GM12874 (cell line): Measurements from ENCODE around the gene ATXN7L2.

Experiments used
- TF ChIP-seq, protein P1 (sequence below): IDR thresholded peaks from 2 replicates; pipeline ENCODE4 v1.5.1; 2011; ENCODE audit warnings: low read depth, mild to moderate bottlenecking, control low read depth, low read length, moderate library complexity; ENCODE audit not compliant: insufficient read depth

Gene ATXN7L2

DNA sequence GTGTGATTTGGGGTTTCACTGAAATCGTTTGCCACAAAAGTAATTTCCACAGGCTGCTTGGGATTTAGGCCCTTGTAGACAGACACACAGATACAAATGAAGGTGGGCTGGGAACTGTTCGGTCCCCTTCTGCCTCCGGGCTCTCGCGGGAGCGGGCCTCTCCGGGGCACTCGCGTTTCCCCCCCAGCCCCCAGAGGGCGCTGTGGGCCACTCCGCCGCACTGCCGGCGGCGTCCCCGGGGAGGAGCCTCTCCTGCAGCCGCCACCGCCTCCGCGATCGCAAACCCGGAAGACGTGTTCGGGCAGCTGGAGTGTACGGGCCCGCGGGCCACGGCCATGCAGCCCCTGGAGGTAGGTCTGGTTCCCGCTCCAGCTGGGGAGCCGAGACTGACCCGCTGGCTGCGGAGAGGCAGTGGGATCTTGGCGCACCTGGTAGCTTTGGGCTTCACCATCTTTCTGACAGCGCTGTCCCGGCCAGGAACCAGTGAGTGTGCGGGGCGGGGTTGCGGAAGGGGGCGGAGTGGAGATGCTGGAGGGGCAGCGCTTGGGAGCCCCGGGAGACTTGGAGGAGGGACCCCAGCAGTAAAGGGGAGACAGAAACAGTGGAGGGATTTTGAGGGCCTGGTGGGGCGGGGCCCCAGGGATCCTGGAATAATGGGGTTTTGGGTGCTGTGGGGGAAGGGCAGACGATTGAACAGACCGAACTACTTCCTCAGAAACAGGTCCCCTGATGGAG is 10.3 kb downstream of the ATXN7L2 start, which contains the start of gene CYB561D1:
Gene CYB561D1 (plus strand): TSS at position 290 of the 735 bp plus-strand sequence. CDS start 46 bp downstream, at position 336.
- TF ChIP-seq, protein P1, sequence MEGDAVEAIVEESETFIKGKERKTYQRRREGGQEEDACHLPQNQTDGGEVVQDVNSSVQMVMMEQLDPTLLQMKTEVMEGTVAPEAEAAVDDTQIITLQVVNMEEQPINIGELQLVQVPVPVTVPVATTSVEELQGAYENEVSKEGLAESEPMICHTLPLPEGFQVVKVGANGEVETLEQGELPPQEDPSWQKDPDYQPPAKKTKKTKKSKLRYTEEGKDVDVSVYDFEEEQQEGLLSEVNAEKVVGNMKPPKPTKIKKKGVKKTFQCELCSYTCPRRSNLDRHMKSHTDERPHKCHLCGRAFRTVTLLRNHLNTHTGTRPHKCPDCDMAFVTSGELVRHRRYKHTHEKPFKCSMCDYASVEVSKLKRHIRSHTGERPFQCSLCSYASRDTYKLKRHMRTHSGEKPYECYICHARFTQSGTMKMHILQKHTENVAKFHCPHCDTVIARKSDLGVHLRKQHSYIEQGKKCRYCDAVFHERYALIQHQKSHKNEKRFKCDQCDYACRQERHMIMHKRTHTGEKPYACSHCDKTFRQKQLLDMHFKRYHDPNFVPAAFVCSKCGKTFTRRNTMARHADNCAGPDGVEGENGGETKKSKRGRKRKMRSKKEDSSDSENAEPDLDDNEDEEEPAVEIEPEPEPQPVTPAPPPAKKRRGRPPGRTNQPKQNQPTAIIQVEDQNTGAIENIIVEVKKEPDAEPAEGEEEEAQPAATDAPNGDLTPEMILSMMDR: peak; percentile 97

DNA sequence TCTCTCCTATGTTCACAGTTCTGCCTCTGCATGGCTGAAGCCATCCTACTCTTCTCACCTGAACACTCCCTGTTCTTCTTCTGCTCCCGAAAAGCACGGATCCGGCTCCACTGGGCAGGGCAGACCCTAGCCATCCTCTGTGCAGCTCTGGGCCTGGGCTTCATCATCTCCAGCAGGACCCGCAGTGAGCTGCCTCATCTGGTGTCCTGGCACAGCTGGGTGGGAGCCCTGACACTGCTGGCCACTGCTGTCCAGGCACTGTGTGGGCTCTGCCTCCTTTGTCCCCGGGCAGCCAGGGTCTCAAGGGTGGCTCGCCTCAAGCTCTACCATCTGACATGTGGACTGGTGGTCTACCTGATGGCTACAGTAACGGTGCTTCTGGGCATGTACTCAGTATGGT is 12.0 kb downstream of the ATXN7L2 start:
- TF ChIP-seq, protein P1: no peak

DNA sequence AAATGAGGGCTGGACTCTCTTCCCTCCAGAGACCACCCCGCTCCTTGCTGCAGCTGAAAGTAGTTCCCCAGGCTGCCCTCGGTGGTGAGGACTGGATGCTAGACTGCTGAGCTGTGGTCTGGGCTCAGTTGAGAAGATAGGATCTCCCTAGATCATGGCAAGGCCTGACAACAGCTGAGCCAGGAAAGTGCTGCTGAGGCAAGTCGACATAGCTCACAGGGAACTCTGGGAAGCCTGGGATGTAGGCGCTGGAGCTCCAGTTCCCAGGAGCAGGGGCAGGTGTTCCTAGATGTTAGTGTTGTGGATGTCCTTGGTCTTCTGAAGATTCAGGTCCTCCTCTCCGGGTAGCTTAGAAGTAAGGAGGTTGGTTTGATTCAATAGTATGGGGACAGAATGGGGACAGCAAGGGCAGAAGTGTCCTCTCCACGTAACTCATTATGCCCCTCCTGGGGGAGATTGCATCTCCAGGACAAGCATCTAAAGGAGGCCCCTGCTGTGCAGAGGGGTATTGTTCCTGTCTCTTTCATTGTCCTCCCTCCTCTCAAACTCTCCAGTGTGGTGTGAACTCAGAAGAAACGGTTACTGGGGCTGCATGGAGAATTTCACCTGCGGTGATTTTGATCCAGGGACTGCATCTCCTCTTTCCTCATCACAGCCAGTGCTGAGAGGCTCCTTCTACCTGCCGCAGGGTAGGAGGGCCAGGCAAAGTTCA is 13.9 kb downstream of the ATXN7L2 start:
- TF ChIP-seq, protein P1: no peak

DNA sequence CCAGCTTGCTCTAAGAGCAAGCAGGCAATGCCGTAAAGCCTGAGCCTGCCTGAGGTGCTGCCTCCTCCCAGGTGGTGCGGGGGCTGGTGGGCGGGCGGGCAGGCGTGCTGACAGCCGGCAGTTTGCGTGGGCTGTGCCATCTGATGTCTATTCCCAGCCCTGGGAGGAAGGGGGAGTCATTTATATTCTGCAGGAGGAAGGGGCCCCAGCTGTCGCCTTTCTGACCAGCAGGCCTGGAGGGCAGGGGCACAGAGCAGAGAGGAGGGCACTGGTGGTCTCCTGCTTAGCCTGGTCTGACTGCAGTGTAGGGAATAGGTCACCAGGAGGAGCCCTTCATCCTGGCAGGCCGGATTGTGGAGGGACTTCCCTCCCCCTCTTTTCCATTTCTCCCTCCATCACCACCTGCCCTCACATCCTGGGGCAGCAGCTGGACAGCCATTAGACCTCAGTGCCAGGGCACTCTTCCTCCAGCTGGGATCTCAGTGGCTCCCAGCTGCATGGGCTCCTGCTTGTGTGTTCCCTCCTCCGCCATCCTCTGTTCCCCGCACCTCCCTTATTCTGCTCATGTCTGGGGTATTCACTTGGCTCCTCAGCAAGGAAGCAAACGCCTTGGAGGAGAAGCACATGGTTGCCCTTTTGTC is 14.6 kb downstream of the ATXN7L2 start:
- TF ChIP-seq, protein P1: peak; percentile 56

DNA sequence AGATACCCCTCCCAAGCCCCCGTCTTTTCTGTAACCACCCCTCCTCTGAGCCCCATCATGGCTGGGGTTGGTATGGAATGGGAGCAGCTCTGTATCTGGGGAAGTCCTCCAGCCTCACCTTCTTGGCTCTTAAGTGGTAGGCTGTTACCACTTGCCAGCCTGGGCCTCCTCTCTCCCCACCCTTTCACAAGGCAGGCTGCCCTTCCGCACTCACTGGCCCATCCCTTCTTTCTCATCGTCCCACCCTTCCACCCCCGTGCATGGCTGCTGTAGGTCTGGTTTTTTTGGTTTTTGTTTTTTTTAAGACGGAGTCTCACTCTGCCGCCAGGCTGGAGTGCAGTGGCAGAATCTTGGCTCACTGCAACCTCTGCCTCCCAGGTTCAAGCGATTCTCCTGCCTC is 15.4 kb downstream of the ATXN7L2 start:
- TF ChIP-seq, protein P1: no peak

DNA sequence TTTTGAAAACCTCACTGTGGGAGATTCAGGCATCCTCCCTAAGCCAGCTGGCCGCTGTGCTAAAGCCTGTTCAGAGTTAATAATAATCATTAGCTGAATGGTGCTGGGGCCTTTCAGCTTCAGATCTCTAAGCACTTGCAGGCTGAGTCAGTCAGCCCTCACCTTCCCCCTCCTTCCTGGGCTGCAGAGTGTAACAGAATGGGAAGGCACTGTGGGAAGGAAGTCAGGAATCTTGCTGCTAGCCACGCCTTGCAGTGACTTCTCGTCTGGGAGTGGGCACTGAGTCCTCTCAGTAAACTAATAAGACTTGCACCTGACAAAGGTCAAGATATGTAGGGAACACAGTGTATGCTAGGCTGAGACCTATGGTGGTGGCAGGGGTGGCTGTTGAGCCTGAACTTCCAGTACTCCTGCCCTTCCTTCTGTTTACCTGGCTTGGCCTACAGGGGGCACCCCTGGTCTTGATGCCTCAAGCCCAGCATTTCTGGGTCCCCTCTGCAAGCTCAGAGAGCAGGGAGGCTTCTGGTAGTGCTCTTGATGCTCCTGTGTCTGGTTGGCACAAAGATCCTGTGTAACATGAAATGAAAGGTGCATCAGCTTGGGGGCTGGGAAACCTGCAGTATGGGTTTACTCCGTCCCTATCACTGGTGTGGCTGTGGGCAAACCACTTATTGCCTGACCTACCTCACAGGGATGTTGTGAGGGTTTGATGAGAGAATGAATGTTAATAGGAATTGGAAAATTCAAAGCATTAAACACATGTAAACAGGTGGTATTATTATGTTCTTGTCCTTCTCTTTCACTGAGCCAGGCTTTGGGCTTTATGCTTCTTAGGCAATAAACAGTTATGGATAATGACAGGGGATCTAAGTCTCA is 16.2 kb downstream of the ATXN7L2 start:
- TF ChIP-seq, protein P1: peak; percentile 50
